Mesothelial cell of epicardium (in vitro differentiated cells): ENCODE measurements around the gene PACS2. TPM values are rescaled to one million over a fixed set of nuclear protein-coding genes. Genes with fewer than 3 reads are reported as not detected.

Source experiments
- DNase-seq, 2 experiments: peaks; one replicate each; pipeline ENCODE4 v3.0.0; 2021; ENCODE audit warnings: low spot score in 2 of 2; ENCODE audit not compliant: unreplicated experiment in 2 of 2
- H3K27ac Mint-ChIP-seq: 2 replicates; pipeline ENCODE4 v1.8.0; 2021; ENCODE audit warnings: mixed read lengths
- H3K27me3 Mint-ChIP-seq: 2 replicates; pipeline ENCODE4 v1.8.0; 2021; ENCODE audit warnings: low read depth, mixed read lengths
- H3K36me3 Mint-ChIP-seq: 2 replicates; pipeline ENCODE4 v1.8.0; 2021; ENCODE audit warnings: mixed read lengths
- H3K4me1 Mint-ChIP-seq: 2 replicates; pipeline ENCODE4 v1.8.0; 2021; ENCODE audit warnings: mixed read lengths
- H3K4me3 Mint-ChIP-seq: 2 replicates; pipeline ENCODE4 v1.8.0; 2021; ENCODE audit warnings: mild to moderate bottlenecking, moderate library complexity, mixed read lengths
- H3K9me3 Mint-ChIP-seq: 2 replicates; pipeline ENCODE4 v1.8.0; 2021; ENCODE audit warnings: mixed read lengths
- CTCF ChIP-seq: fragments of 200-600 bp; sonication (generic); IDR thresholded peaks from one replicate; pipeline ENCODE4 v1.5.0; 2021; ENCODE audit warnings: antibody characterized with exemption; ENCODE audit not compliant: unreplicated experiment
- total RNA-seq: library from RNA; stranded (reverse); gene quantifications from 3 replicates; pipeline ENCODE4 v1.2.1, GENCODE V29; 2021

The PACS2 gene
- total RNA-seq, 1 donor from 2014 or later, result 147 TPM

GRCh38 chr14:105349992-105350391 is 35.4 kb downstream of the PACS2 start:
- no peak for TF ChIP-seq CTCF
- Mint-ChIP-seq H3K36me3 (peaks cover 6% of the 10 kb centered on the region), H3K27me3 (no peaks in the 10 kb centered on the region), H3K4me3 (no peak overlapping the region), H3K9me3 (peaks cover 5% of the 10 kb centered on the region), H3K4me1 (peaks cover 2% of the 10 kb centered on the region), H3K27ac (no peak overlapping the region)
- DNase-seq, result no peak

GRCh38 chr14:105350450-105351244 is 36.1 kb downstream of the PACS2 start:
- Mint-ChIP-seq H3K36me3 (peaks cover 3% of the 10 kb centered on the region), H3K4me1 (peaks cover 2% of the 10 kb centered on the region), H3K9me3 (peaks cover 2% of the 10 kb centered on the region), H3K4me3 (no peak overlapping the region), H3K27me3 (no peaks in the 10 kb centered on the region), H3K27ac (no peak overlapping the region)
- DNase-seq, result peak in 1 of 2 experiments; percentile 18
- TF ChIP-seq CTCF, result no peak

- TF ChIP-seq CTCF, result no peak
- H3K4me3 Mint-ChIP-seq, result no peak overlapping the region
- no peaks in the 10 kb centered on the region for H3K9me3 Mint-ChIP-seq
- no peak for DNase-seq
- no peaks in the 10 kb centered on the region for H3K27me3 Mint-ChIP-seq
- no peak overlapping the region for H3K27ac Mint-ChIP-seq
- no peaks in the 10 kb centered on the region for H3K36me3 Mint-ChIP-seq
- H3K4me1 Mint-ChIP-seq, result peaks cover 2% of the 10 kb centered on the region
Measured at GRCh38 chr14:105351410-105351809, 36.9 kb downstream of the PACS2 start.

GRCh38 chr14:105351920-105352851 is 37.6 kb downstream of the PACS2 start:
- no peaks in the 10 kb centered on the region for H3K27me3 Mint-ChIP-seq
- H3K36me3 Mint-ChIP-seq, result no peaks in the 10 kb centered on the region
- H3K4me3 Mint-ChIP-seq, result no peak overlapping the region
- H3K9me3 Mint-ChIP-seq, result no peaks in the 10 kb centered on the region
- TF ChIP-seq CTCF, result peak; percentile 79
- peak; percentile 64 to 89 for DNase-seq
- peak overlapping the region; percentile 85 for H3K27ac Mint-ChIP-seq
- H3K4me1 Mint-ChIP-seq, result peaks cover 2% of the 10 kb centered on the region

- H3K9me3 Mint-ChIP-seq, result no peaks in the 10 kb centered on the region
- H3K27ac Mint-ChIP-seq, result no peak overlapping the region
- H3K27me3 Mint-ChIP-seq, result no peaks in the 10 kb centered on the region
- no peak for TF ChIP-seq CTCF
- H3K36me3 Mint-ChIP-seq, result no peaks in the 10 kb centered on the region
- no peak overlapping the region for H3K4me3 Mint-ChIP-seq
- peaks cover 2% of the 10 kb centered on the region for H3K4me1 Mint-ChIP-seq
- no peak for DNase-seq
Measured at GRCh38 chr14:105353136-105353535, 38.6 kb downstream of the PACS2 start.
